SK-N-SH (cell line): ENCODE measurements around the gene CHERP. TPM values are rescaled to one million over a fixed set of nuclear protein-coding genes. Genes with fewer than 3 reads are reported as not detected.

Source experiments
- CTCF ChIA-PET: fragments of 300-600, 350-600 bp; formaldehyde crosslinking; extraction: SDS; loops from one replicate; lab custom pipeline; 2021; lab: Yijun Ruan, JAX
- POLR2A ChIA-PET: fragments of 350-600 bp; sonication (Branson Sonifier 250); formaldehyde crosslinking; extraction: SDS; loops from one replicate; lab custom pipeline; 2020; ENCODE audit warnings: antibody characterized with exemption, inconsistent platforms; lab: Yijun Ruan, JAX
- DNase-seq: peaks from one replicate; pipeline ENCODE4 v3.0.0; 2012
- H2AFZ ChIP-seq: fragments of 200-600 bp; sonication (generic); 2 replicates; pipeline ENCODE4 v1.8.1; 2016; ENCODE audit warnings: antibody characterized with exemption, mild to moderate bottlenecking, low read depth
- H3F3A ChIP-seq: fragments of 200-600 bp; sonication (generic); replicated peaks from 2 replicates; pipeline ENCODE3; 2016; ENCODE audit warnings: antibody characterized with exemption, mild to moderate bottlenecking; ENCODE audit not compliant: insufficient read depth
- H3K27ac ChIP-seq, 2 experiments: fragments of 200-500 bp in 1 of 2; fragments of 200-600 bp in 1 of 2; sonication (Bioruptor generic) in 1 of 2; sonication (generic), shearing (Covaris generic) in 1 of 2; 2 replicates each; pipeline versions ENCODE4 v1.5.1 to v1.6.1; 2014 to 2016; ENCODE audit warnings: low read depth in 2 of 2, inconsistent platforms in 1 of 2, low read length in 1 of 2, mild to moderate bottlenecking in 1 of 2, mixed read lengths in 1 of 2
- H3K27me3 ChIP-seq: fragments of 200-600 bp; sonication (generic), shearing (Covaris generic); 2 replicates; pipeline ENCODE4 v1.6.1; 2016; ENCODE audit warnings: mixed run types; ENCODE audit not compliant: insufficient read depth
- H3K36me3 ChIP-seq, 2 experiments: fragments of 200-500 bp in 1 of 2; fragments of 200-600 bp in 1 of 2; sonication (Bioruptor generic) in 1 of 2; sonication (generic) in 1 of 2; replicated peaks in 1 of 2; 2 replicates each; pipeline versions ENCODE3 to v1.5.1; 2014 to 2016; ENCODE audit warnings: low read length in 1 of 2, mild to moderate bottlenecking in 1 of 2; ENCODE audit not compliant: insufficient read depth in 2 of 2, control insufficient read depth in 1 of 2
- H3K4me1 ChIP-seq, 2 experiments: fragments of 200-500 bp in 1 of 2; fragments of 200-600 bp in 1 of 2; sonication (Bioruptor generic) in 1 of 2; sonication (generic), shearing (Covaris generic) in 1 of 2; 2 replicates each; pipeline versions ENCODE4 v1.5.1 to v1.6.1; 2014 to 2016; ENCODE audit warnings: low read depth in 1 of 2, low read length in 1 of 2, mixed run types in 1 of 2; ENCODE audit not compliant: insufficient read depth in 2 of 2, control insufficient read depth in 1 of 2
- H3K4me2 ChIP-seq: fragments of 200-600 bp; sonication (generic), shearing (Covaris generic); 2 replicates; pipeline ENCODE4 v1.6.1; 2017; ENCODE audit warnings: mixed run types
- H3K4me3 ChIP-seq, 2 experiments: fragments of 200-500 bp in 1 of 2; fragments of 200-600 bp in 1 of 2; sonication (Bioruptor generic) in 1 of 2; sonication (generic), shearing (Covaris generic) in 1 of 2; 2 replicates each; pipeline versions ENCODE4 v1.5.1 to v1.8.1; 2014 to 2016; ENCODE audit warnings: low read depth in 2 of 2, inconsistent platforms in 1 of 2, low read length in 1 of 2, mild to moderate bottlenecking in 1 of 2, mixed read lengths in 1 of 2, moderate library complexity in 1 of 2
- H3K79me2 ChIP-seq: fragments of 200-600 bp; sonication (generic); 2 replicates; pipeline ENCODE4 v1.8.1; 2017; ENCODE audit warnings: mild to moderate bottlenecking; ENCODE audit not compliant: insufficient read depth
- H3K9ac ChIP-seq: fragments of 200-600 bp; sonication (generic); 2 replicates; pipeline ENCODE4 v1.6.1; 2017; ENCODE audit warnings: mixed run types
- H3K9me2 ChIP-seq: fragments of 200-600 bp; sonication (generic); 2 replicates; pipeline ENCODE4 v1.6.1; 2017; ENCODE audit warnings: mixed run types
- H3K9me3 ChIP-seq: fragments of 200-600 bp; sonication (generic); 2 replicates; pipeline ENCODE4 v1.6.1; 2017; ENCODE audit warnings: mixed run types, mild to moderate bottlenecking, moderate library complexity
- H4K20me1 ChIP-seq: fragments of 200-600 bp; sonication (generic); 2 replicates; pipeline ENCODE4 v1.6.1; 2017; ENCODE audit warnings: mild to moderate bottlenecking, mixed run types; ENCODE audit not compliant: insufficient read depth
- CHD2 ChIP-seq: fragments of 150-350 bp; IDR thresholded peaks from 2 replicates; pipeline ENCODE4 v1.6.1; 2018; ENCODE audit warnings: low read length; ENCODE audit not compliant: partially characterized antibody
- CTCF ChIP-seq: fragments of 200-600 bp; sonication (generic); IDR thresholded peaks from 2 replicates; pipeline ENCODE4 v1.6.1; 2017; ENCODE audit warnings: antibody characterized with exemption, mild to moderate bottlenecking, moderate library complexity
- ELF1 ChIP-seq: IDR thresholded peaks from 2 replicates; pipeline ENCODE4 v1.4.0; 2012
- EZH2phosphoT487 ChIP-seq: fragments of 200-600 bp; sonication (generic); IDR thresholded peaks from 2 replicates; pipeline ENCODE4 v1.6.1; 2017; ENCODE audit warnings: low read depth, mixed run types, mild to moderate bottlenecking, antibody characterized with exemption, moderate library complexity, borderline replicate concordance
- FOXJ3 ChIP-seq: sonication (generic); formaldehyde crosslinking; IDR thresholded peaks from 2 replicates; pipeline ENCODE4 v1.5.1; 2020; ENCODE audit warnings: mild to moderate bottlenecking, missing genetic modification reagents
- FOXM1 ChIP-seq: IDR thresholded peaks from 2 replicates; pipeline ENCODE4 v1.4.0; 2012; ENCODE audit warnings: low read depth, mild to moderate bottlenecking
- GABPA ChIP-seq: IDR thresholded peaks from 2 replicates; pipeline ENCODE4 v1.4.0; 2012; ENCODE audit warnings: low read depth, mild to moderate bottlenecking
- MAX ChIP-seq: IDR thresholded peaks from 2 replicates; pipeline ENCODE4 v1.4.0; 2012; ENCODE audit warnings: low read depth
- MEF2A ChIP-seq: IDR thresholded peaks from 2 replicates; pipeline ENCODE4 v1.4.0; 2012; ENCODE audit warnings: low read depth, borderline replicate concordance
- NFIC ChIP-seq: IDR thresholded peaks from 2 replicates; pipeline ENCODE4 v1.4.0; 2012; ENCODE audit warnings: borderline replicate concordance
- NRF1 ChIP-seq: IDR thresholded peaks from 2 replicates; pipeline ENCODE4 v1.6.1; 2012; ENCODE audit warnings: low read depth, mild to moderate bottlenecking, low read length
- RAD21 ChIP-seq: IDR thresholded peaks from 2 replicates; pipeline ENCODE4 v1.6.1; 2012; ENCODE audit warnings: mild to moderate bottlenecking, low read length
- REST ChIP-seq: IDR thresholded peaks from 2 replicates; pipeline ENCODE4 v1.6.1; 2012; ENCODE audit warnings: mild to moderate bottlenecking, low read depth, low read length, moderate library complexity
- SMC3 ChIP-seq: IDR thresholded peaks from 2 replicates; pipeline ENCODE4 v1.6.1; 2012; ENCODE audit warnings: low read depth, low read length, improper control_type of control experiment
- TCF12 ChIP-seq: IDR thresholded peaks from 2 replicates; pipeline ENCODE4 v1.4.0; 2012
- TEAD4 ChIP-seq: IDR thresholded peaks from 2 replicates; pipeline ENCODE4 v1.4.0; 2012; ENCODE audit warnings: mild to moderate bottlenecking, borderline replicate concordance; ENCODE audit not compliant: insufficient read depth
- WGBS: methylation state at CpG from one replicate; pipeline ENCODE4 v1.1.6; 2017; ENCODE audit warnings: low lambda C conversion rate; 5-methylcytosine and 5-hydroxymethylcytosine counted together
- polyA plus RNA-seq, 3 experiments: library from polyadenylated mRNA; depleted of rRNA; stranded (reverse); fragments of >200 nt; gene quantifications; 2 replicates each; pipeline ENCODE4 v1.2.3, GENCODE V29; 2012
- TF ChIP-seq, protein P1 (sequence below): fragments of 150-350 bp; IDR thresholded peaks from 2 replicates; pipeline ENCODE4 v1.6.1; 2016; ENCODE audit warnings: mild to moderate bottlenecking, low read depth, low read length

The CHERP gene
- polyA plus RNA-seq, 1 of the 3 experiments (the other 2 are of a cell fraction): 16.8 TPM

DNA sequence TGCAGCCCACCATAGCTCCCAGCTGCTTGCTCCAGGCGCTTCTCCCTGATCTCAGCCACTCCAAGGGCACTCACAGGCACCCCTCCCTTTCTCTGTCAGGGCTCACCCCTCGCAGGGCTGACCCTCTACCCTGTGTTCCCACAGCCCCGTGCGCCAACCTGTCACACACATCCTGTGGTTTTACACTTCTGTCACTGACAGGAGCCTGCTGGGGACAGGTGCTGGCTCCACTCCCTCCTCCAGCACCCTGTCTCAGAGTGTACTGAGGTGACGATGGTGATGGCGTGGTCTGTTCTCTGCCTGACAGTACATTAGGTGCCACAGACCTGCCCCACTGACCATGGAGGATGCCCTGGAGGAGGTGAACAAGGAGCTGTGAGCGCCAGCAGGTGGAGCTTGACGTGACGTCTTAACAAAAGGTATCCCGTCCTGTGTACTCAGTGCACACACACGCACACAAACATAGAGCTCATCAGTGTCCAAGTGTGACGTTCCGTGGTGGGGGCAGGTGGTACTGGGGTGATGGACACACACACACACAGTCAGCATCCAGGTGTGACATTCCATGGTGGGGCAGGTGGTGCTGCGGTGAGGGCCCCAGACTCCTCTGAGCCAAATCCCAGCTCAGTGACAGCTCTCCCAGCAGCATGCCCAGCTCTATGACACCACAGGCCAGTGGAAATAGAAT is 25.2 kb downstream of the CHERP start:
- Histone ChIP-seq H4K20me1 (0 out of 2 replicates have a peak, but pooled peaks cover 8% of the 10 kb centered on the region), H3K9me3 (no peaks in the 10 kb centered on the region), H2AFZ (no peak overlapping the region)
- TF ChIP-seq EZH2phosphoT487 (no peak), TCF12 (no peak), CTCF (no peak), FOXM1 (no peak), GABPA (no peak), REST (no peak), SMC3 (no peak), ELF1 (no peak), MEF2A (no peak), FOXJ3 (CRISPR knock-in tag) (no peak), CHD2 (no peak), MAX (no peak), NRF1 (no peak), NFIC (no peak), RAD21 (no peak), TEAD4 (no peak)
- TF ChIP-seq, protein P1, sequence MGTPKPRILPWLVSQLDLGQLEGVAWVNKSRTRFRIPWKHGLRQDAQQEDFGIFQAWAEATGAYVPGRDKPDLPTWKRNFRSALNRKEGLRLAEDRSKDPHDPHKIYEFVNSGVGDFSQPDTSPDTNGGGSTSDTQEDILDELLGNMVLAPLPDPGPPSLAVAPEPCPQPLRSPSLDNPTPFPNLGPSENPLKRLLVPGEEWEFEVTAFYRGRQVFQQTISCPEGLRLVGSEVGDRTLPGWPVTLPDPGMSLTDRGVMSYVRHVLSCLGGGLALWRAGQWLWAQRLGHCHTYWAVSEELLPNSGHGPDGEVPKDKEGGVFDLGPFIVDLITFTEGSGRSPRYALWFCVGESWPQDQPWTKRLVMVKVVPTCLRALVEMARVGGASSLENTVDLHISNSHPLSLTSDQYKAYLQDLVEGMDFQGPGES: no peak
- TF ChIP-seq, all 33 proteins: peak for 0
- Histone ChIP-seq H3K9ac (no peak overlapping the region), H3K4me2 (no peak overlapping the region), H3K4me3 (no peak overlapping the region), H3K79me2 (no peaks in the 10 kb centered on the region), H3K36me3 (peaks cover 19 to 64% of the 10 kb centered on the region in 2 experiments), H3K9me2 (no peaks in the 10 kb centered on the region), H3K27me3 (no peaks in the 10 kb centered on the region), H3K4me1 (no peaks in the 10 kb centered on the region), H3K27ac (no peak overlapping the region), H3F3A (peaks cover 6% of the 10 kb centered on the region)
- WGBS: 87% methylated on average over 13 of the region's 14 CpGs
- CTCF ChIA-PET: interaction anchor here (1.1 to 2.2 kb wide), 3 partner anchors 10 to 75 kb away, joined by 3 to 12 read pairs (median 6); no protein-coding TSS in a partner anchor
- POLR2A ChIA-PET: interaction anchor here (0.6 to 1.8 kb wide), 4 partner anchors 12 to 86 kb away, joined by 3 to 5 read pairs (median 4); no protein-coding TSS in a partner anchor
- DNase-seq: no peak
